Endothelial cell of umbilical vein (primary cell): ENCODE data around the gene OTC. TPM values are rescaled to one million over a fixed set of nuclear protein-coding genes. Genes with fewer than 3 reads are reported as not detected.

Experiments used
- BruUV-seq: library from RNA; stranded (reverse); fragments of 400-500 nt; replicated peaks from 2 replicates; lab custom pipeline; 2021; lab: Mats Ljungman, UMichigan
- CTCF ChIA-PET: fragments of 300-600, 350-600 bp; sonication (Branson Sonifier 250); formaldehyde crosslinking; loops from one replicate; lab custom pipeline; 2021; ENCODE audit warnings: antibody characterized with exemption, inconsistent platforms; lab: Charles Lee
- POLR2A ChIA-PET: fragments of 300-600, 350-600 bp; sonication (Branson Sonifier 250); formaldehyde crosslinking; loops from one replicate; lab custom pipeline; 2021; ENCODE audit warnings: antibody characterized with exemption, inconsistent platforms; lab: Charles Lee
- DNase-seq: peaks from one replicate; pipeline ENCODE4 v3.0.0-alpha.2; 2011; ENCODE audit warnings: low read depth, low spot score
- FAIRE-seq: peaks from 2 replicates; lab custom pipeline; 2011; peaks lifted over from hg19 to GRCh38; lab: Jason Lieb, UNC
- H2AFZ ChIP-seq: 2 replicates; pipeline ENCODE4 v1.6.0; 2012; ENCODE audit warnings: low read depth, low read length, control low read depth, inconsistent platforms
- H3K27ac ChIP-seq: 2 replicates; pipeline ENCODE4 v1.5.1; 2011; ENCODE audit warnings: low read depth, mild to moderate bottlenecking, control low read depth, low read length, moderate library complexity; ENCODE audit not compliant: insufficient read depth
- H3K27me3 ChIP-seq, 2 experiments: 2 replicates each; pipeline versions ENCODE4 v1.6.0 to v1.6.1; 2011; ENCODE audit warnings: low read length in 2 of 2, mixed read lengths in 1 of 2; ENCODE audit not compliant: control insufficient read depth in 2 of 2, insufficient read depth in 2 of 2
- H3K36me3 ChIP-seq, 2 experiments: 2 replicates in 1 of 2; 3 replicates in 1 of 2; pipeline ENCODE4 v1.5.1; 2011; ENCODE audit warnings: low read length in 2 of 2, mild to moderate bottlenecking in 1 of 2, moderate library complexity in 1 of 2; ENCODE audit not compliant: control insufficient read depth in 2 of 2, insufficient read depth in 2 of 2; ENCODE audit errors: extremely low read depth in 1 of 2
- H3K4me1 ChIP-seq: 3 replicates; pipeline ENCODE4 v1.5.1; 2011; ENCODE audit warnings: mild to moderate bottlenecking, low read length; ENCODE audit not compliant: control insufficient read depth, insufficient read depth; ENCODE audit errors: extremely low read depth
- H3K4me2 ChIP-seq: 2 replicates; pipeline ENCODE4 v1.6.1; 2011; ENCODE audit warnings: low read length, control low read depth, mixed read lengths; ENCODE audit not compliant: insufficient read depth
- H3K4me3 ChIP-seq, 3 experiments: fragments of 200-600 bp in 1 of 3; sonication (generic), shearing (Covaris generic) in 1 of 3; replicated peaks in 1 of 3; 2 replicates each; pipeline ENCODE4 v1.5.1; 2011 to 2016; ENCODE audit warnings: control low read depth in 3 of 3, low read length in 3 of 3, mild to moderate bottlenecking in 2 of 3, inconsistent platforms in 1 of 3, low read depth in 1 of 3, moderate library complexity in 1 of 3; ENCODE audit not compliant: insufficient read depth in 1 of 3
- H3K79me2 ChIP-seq: 2 replicates; pipeline ENCODE4 v1.6.0; 2012; ENCODE audit warnings: low read length, inconsistent platforms; ENCODE audit not compliant: control insufficient read depth, insufficient read depth
- H3K9ac ChIP-seq: replicated peaks from 2 replicates; pipeline ENCODE3; 2011; ENCODE audit warnings: low read length, control low read depth; ENCODE audit not compliant: insufficient read depth; ENCODE audit errors: extremely low read depth
- H3K9me1 ChIP-seq: replicated peaks from 3 replicates; pipeline ENCODE4 v1.6.0; 2011; ENCODE audit warnings: mild to moderate bottlenecking, low read length; ENCODE audit not compliant: control insufficient read depth, insufficient read depth; ENCODE audit errors: extremely low read depth
- H3K9me3 ChIP-seq: replicated peaks from 2 replicates; pipeline ENCODE4 v1.5.1; 2012; ENCODE audit warnings: low read length, inconsistent platforms; ENCODE audit not compliant: control insufficient read depth, insufficient read depth
- H4K20me1 ChIP-seq: replicated peaks from 2 replicates; pipeline ENCODE3; 2011; ENCODE audit warnings: mild to moderate bottlenecking, low read length; ENCODE audit not compliant: control insufficient read depth, insufficient read depth; ENCODE audit errors: extremely low read depth
- EZH2 ChIP-seq: IDR thresholded peaks from 2 replicates; pipeline ENCODE4 v1.6.1; 2012; ENCODE audit warnings: borderline replicate concordance, low read depth, mild to moderate bottlenecking, moderate library complexity, low read length, inconsistent platforms; ENCODE audit not compliant: severe bottlenecking
- FOS ChIP-seq: IDR thresholded peaks from 2 replicates; pipeline ENCODE4 v1.6.1; 2011; ENCODE audit warnings: mild to moderate bottlenecking, low read length, moderate library complexity, borderline replicate concordance; ENCODE audit not compliant: insufficient read depth
- GATA2 ChIP-seq: IDR thresholded peaks from 2 replicates; pipeline ENCODE4 v1.7.0; 2011; ENCODE audit warnings: low read depth, mild to moderate bottlenecking, moderate library complexity, mixed read lengths, low read length; ENCODE audit not compliant: insufficient read length, insufficient read depth
- JUN ChIP-seq: IDR thresholded peaks from 2 replicates; pipeline ENCODE4 v1.6.1; 2011; ENCODE audit warnings: borderline replicate concordance, low read depth; ENCODE audit not compliant: insufficient read length, insufficient read depth
- POLR2A ChIP-seq: IDR thresholded peaks from 2 replicates; pipeline ENCODE4 v1.6.1; 2012; ENCODE audit warnings: low read depth, mild to moderate bottlenecking, control low read depth, low read length
- dilution Hi-C: fragments of 300-500 bp; cut with MboI; formaldehyde crosslinking; loops from one replicate; pipeline ENCODE4 v1.15.0; 2019; ENCODE audit warnings: low sequenced_read_pairs; ENCODE audit not compliant: extremely low pct_ligation_motif_present
- intact Hi-C: fragments of 100-400 bp; cut with micrococcal nuclease; formaldehyde crosslinking; loops from one replicate; pipeline ENCODE4 v1.10.0; 2022
- polyA plus RNA-seq, 4 experiments: library from polyadenylated mRNA; depleted of rRNA in 3 of 4; stranded (reverse) in 3 of 4; unstranded in 1 of 4; fragments of >200 nt; gene quantifications; 2 replicates each; pipeline versions ENCODE4 v1.2.1 to v1.2.3, GENCODE V29; 2011 to 2012; ENCODE audit warnings: missing spikeins in 1 of 4
- total RNA-seq: library from RNA; stranded (reverse); gene quantifications from 2 replicates; pipeline ENCODE4 v1.2.3, GENCODE V29; 2021
- TF ChIP-seq, protein P1 (sequence below), 2 donors: IDR thresholded peaks; 1 replicate in 1 of 2; 2 replicates in 1 of 2; pipeline ENCODE4 v1.5.1; 2011; ENCODE audit warnings: low read length in 2 of 2, mild to moderate bottlenecking in 2 of 2, moderate library complexity in 2 of 2, control low read depth in 1 of 2, inconsistent platforms in 1 of 2, low read depth in 1 of 2; ENCODE audit not compliant: insufficient read depth in 1 of 2; ENCODE audit errors: extremely low read depth in 1 of 2
- TF ChIP-seq, protein P2 (sequence below): IDR thresholded peaks from 2 replicates; pipeline ENCODE4 v1.6.1; 2011; ENCODE audit not compliant: insufficient read depth, insufficient read length

Gene OTC
- total and polyA plus RNA-seq, 2 donors (not counting 3 experiments of a cell fraction or from before 2014, with no cell fraction given): not detected

DNA sequence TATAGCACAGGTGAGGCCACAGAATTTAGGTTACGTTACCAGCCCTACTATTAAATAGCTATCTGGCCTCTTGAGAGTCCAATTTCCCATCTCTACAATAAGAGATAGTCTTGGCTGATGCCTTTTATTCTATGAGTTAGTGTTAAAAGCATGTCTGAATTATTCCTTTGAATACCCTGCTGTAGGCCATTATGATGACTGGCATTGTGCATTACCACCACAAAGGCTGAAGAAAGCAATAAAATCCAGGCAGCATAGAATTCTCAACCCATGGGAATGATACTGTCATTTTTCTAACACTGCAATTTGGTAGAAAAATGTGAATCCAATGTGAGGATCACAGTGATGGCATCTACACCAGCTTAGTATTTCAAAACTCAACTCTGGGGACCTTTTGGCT is 51.4 kb downstream of the OTC start:
- H3K9me1 ChIP-seq: no peaks in the 10 kb centered on the region
- H3K9me3 ChIP-seq: no peaks in the 10 kb centered on the region
- H3K27me3 ChIP-seq: peaks cover 1 to 7% of the 10 kb centered on the region in 2 experiments
- DNase-seq: no peak
- H3K4me3 ChIP-seq: no peak overlapping the region
- CTCF ChIA-PET: no interaction called here
- H4K20me1 ChIP-seq: no peaks in the 10 kb centered on the region
- FAIRE-seq: no peak
- H3K4me1 ChIP-seq: no peaks in the 10 kb centered on the region
- H3K9ac ChIP-seq: no peak overlapping the region
- dilution Hi-C loops: no loop called here
- no peaks in the 10 kb centered on the region for H3K79me2 ChIP-seq
- H3K4me2 ChIP-seq: no peak overlapping the region
- no peak overlapping the region for H3K27ac ChIP-seq
- no TSS peak for BruUV-seq
- no peaks in the 10 kb centered on the region for H3K36me3 ChIP-seq
- intact Hi-C loops: no loop called here
- H2AFZ ChIP-seq: no peak overlapping the region
- TF ChIP-seq JUN: no peak
- TF ChIP-seq, protein P1, sequence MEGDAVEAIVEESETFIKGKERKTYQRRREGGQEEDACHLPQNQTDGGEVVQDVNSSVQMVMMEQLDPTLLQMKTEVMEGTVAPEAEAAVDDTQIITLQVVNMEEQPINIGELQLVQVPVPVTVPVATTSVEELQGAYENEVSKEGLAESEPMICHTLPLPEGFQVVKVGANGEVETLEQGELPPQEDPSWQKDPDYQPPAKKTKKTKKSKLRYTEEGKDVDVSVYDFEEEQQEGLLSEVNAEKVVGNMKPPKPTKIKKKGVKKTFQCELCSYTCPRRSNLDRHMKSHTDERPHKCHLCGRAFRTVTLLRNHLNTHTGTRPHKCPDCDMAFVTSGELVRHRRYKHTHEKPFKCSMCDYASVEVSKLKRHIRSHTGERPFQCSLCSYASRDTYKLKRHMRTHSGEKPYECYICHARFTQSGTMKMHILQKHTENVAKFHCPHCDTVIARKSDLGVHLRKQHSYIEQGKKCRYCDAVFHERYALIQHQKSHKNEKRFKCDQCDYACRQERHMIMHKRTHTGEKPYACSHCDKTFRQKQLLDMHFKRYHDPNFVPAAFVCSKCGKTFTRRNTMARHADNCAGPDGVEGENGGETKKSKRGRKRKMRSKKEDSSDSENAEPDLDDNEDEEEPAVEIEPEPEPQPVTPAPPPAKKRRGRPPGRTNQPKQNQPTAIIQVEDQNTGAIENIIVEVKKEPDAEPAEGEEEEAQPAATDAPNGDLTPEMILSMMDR (IDR thresholded peaks at IDR 0.05; ENCODE audit: extremely low read depth in 1 of 2, insufficient read depth in 1 of 2, low read depth in 1 of 2, low read length in 2 of 2): no peak
- POLR2A ChIA-PET: no interaction called here

DNA sequence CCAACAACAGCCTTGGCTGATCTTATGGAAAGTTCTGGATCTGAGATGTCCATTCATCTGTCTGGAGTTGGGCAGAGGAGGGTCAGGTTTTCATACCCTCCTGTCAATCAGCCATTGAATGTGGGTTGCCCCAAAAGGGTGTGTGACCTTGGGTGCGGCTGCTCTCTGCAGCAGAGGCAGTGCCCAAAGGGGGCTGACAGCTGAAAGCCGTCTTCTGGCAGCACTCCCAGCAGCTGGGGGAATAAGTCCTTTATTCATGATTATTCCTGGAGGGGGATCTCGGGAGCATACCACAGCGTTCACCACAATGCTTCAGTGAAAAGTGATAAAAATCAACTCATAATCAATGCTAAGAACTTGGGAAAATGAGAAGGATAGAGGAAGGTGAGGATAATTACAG is 54.7 kb downstream of the OTC start:
- Histone ChIP-seq H3K9ac (no peak overlapping the region), H3K4me3 (no peak overlapping the region), H3K4me2 (no peak overlapping the region), H3K4me1 (no peaks in the 10 kb centered on the region), H3K79me2 (no peaks in the 10 kb centered on the region), H3K9me3 (no peaks in the 10 kb centered on the region), H4K20me1 (no peaks in the 10 kb centered on the region), H3K27me3 (peaks cover 1 to 7% of the 10 kb centered on the region in 2 experiments), H3K9me1 (no peaks in the 10 kb centered on the region), H2AFZ (no peak overlapping the region), H3K36me3 (no peaks in the 10 kb centered on the region), H3K27ac (no peak overlapping the region)
- ChIA-PET CTCF (no interaction called here), POLR2A (no interaction called here)
- TF ChIP-seq GATA2: no peak
- no peak for TF ChIP-seq POLR2A
- TF ChIP-seq, protein P2, sequence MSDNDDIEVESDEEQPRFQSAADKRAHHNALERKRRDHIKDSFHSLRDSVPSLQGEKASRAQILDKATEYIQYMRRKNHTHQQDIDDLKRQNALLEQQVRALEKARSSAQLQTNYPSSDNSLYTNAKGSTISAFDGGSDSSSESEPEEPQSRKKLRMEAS: no peak
- TF ChIP-seq FOS: no peak
- TF ChIP-seq JUN: no peak
- TF ChIP-seq EZH2: no peak
- dilution Hi-C loops: no loop called here
- intact Hi-C loops: no loop called here
- BruUV-seq: no TSS peak
- FAIRE-seq: no peak
- no peak for DNase-seq
